NCI-H128 (cell line): ENCODE measurements around the gene EEF1AKMT1.
"Not testable (repeated sequence)": the region's sequence is repeated elsewhere in the genome, so short reads cannot be mapped to it uniquely, and the experiment has no call there.

Experiments used
- DNase-seq: peaks from one replicate; lab custom pipeline; 2025; ENCODE audit not compliant: unreplicated experiment; lab: John Stamatoyannopoulos, UW

The EEF1AKMT1 gene

DNA sequence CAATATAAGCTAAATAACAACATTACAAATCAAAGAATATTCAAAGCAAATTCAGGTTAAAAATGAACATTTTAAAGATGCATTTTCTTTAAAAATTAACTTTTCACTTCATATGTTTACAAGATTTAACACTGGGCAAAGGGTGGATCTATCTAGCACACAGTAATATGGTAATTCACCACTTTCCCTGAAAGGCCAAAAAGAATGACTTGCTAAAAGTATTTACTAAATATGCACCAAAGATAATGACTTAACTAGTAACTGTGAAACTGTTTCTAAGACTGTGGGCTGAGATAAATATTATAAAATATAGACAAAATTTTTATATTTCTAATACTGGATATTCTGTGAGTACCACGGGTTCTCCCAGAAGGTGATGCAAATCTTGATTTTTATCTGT, 4.5 kb upstream of the EEF1AKMT1 start:
- no peak for DNase-seq

DNA sequence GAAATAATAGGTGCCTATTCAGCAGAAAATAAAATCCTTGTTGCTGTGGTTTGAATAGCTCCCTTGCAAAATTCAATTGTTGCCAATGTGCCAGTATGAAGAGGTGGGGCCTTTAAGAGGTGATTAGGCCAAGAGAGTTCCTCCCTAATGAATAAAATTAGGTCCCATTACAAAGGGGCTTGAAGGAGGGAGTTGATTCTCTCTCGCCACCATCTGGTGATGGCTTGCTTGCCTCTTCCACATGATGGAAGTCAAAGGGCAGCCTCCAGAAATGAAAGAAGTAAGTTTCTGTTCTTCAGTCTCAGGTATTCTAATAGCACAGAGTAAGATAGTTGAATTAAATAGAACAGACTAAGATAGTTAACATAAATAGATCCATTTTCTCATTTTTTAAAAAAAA, 3.0 kb upstream of the EEF1AKMT1 start:
- no peak for DNase-seq

DNA sequence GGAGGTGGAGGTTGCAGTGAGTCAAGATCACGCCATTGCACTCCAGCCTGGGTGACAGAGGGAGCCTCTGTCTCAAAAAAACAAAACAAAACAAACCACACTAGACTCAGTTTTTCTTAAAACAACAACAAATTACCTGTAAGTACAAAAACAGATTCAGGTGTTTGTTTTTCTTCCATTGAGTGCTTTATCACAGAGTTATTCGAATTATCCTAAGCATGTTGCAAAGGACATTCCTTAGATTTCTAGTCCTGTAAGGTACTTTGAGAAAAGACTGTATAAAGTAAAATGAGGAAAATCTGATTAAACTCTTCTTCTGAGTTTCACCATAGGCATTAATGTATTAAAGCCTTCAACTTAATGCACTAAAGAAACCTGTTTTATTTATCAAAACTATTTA, 2.2 kb upstream of the EEF1AKMT1 start:
- no peak for DNase-seq

DNA sequence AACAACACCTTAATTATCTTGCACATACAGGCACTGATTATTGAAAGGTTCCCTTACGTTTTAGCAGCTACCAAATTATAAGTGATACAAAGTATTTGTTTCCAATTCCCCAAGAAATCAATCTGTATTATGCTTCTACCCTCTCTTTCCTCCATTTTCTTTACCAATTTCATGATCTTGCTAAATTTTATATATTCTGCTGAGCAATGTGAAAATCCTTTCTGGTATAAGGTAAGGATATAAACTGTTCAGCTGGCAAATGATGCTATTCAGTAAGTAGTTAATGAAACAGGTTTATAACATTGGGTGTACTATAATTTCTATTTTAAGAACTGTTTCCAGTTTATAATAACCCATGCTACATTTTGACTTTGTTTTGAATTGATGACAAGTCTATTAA, 985 bp upstream of the EEF1AKMT1 start:
- no peak for DNase-seq

DNA sequence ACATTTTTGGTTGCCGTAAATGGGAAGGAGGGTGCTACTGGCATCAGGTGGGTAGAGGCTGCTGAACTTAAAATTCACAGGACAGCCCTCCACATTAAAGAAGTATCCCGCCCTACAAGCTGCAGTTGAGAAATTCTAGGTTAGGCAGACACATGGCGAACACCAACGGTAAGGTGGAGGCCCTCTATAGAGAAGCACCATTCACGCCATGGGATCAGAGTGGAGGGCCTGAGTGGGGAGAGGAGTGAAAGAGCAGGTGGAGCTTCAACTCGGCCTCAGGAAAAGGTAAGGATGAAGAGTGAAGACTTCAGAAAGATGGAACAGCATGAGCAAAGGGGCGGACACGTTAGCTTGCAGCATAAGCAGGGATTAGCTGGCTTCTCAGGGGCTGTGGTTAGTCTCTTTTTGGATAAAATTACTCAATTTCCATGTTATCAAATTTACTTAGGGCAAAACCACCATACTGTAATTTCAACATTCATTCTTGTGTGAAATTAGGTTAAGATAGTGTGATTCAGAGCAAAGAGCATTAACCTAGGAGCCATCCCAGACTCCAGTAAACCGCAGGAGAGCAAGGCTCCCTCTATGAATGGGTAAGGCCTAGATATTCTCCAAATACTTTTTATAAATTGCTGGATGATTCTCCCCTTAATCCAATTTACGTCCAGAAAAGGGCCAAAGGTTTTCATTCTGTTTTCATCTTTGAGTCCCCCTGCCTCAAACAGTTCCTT, 1.2 kb downstream of the EEF1AKMT1 start:
- DNase-seq: no peak

DNA sequence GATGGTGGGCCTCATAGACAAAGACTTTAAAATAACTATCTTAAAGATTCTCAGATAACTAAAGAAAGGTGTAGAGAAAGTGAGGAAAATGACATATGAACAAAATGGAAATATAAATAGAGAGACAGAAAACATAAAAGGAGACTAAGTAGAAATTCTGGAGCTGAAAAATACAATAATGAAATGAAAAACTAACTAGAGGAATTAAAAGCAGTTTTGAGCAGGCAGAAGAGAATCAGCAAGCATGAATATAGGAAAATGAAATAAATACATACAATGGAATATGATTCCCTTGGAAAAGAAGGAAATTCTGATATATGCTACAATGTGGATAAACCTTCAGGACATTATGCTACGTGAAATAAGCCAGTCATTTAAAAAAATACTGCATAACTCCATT, 3.9 kb downstream of the EEF1AKMT1 start:
- no peak for DNase-seq

DNA sequence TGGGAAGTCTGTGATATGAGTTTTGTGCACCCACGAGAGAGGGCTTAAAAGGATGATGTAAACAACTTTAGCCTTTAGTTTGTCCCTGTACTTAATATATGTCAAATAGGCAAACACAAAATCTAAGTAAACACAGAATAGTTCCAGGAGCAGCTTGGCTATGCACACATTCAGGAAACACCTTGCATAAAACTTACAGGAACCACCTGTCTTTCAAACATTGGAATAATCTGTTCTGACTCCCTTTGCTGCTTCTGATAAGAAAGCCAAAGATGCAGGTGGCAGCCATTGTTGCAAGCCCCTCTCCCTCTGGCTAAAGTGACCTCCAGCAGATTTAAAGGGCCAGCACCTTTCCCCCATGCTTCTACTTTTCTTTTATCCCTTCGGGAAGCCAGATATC, 4.7 kb downstream of the EEF1AKMT1 start:
- no peak for DNase-seq

DNA sequence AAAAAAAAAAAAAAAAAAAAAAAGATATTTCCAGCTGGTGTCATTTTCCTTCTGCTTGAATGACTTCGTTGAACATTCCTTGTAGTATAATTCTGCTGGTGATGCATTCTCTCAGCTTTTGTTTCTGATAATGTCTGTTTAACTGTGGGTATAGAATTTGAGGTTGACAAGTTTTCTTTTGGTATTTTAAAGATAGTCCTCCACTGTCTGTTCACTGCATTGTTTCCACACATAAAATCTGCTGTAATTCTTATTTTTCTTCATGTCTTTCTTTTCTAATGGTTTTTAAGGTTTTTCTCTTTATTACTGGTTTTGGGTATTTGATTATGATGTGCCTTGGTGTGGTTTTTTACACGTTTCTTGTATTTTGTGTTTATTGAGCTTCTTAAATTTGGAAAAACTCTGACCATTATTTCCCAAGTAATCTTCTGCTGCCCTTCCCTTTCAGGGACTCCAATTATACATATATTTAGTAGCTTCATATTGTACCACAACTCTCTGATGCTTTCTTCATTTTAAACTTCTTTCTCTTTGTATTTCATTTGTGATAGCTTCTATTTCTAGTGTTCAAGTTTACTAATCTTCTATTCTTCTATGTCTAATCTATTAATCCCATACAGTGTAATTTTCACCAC, 6.3 kb downstream of the EEF1AKMT1 start:
- no peak for DNase-seq

DNA sequence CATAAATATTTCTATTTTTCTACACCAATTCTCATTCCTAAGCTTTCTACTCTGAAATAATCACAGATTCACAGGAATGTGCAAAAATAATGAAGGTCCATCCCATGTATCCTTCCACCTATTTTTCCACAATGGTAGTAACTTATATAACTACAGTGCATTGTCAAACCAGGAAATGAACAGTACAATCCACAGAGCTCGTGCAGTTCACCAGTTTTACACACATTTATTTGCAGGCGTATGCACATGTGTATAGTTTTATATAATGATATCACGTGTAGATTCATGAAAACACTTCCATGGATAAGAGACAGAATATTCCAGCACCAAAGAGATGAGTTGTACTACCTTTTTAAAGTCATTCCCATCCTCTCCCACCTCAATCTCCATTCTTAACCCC, 12.9 kb downstream of the EEF1AKMT1 start:
- no peak for DNase-seq

DNA sequence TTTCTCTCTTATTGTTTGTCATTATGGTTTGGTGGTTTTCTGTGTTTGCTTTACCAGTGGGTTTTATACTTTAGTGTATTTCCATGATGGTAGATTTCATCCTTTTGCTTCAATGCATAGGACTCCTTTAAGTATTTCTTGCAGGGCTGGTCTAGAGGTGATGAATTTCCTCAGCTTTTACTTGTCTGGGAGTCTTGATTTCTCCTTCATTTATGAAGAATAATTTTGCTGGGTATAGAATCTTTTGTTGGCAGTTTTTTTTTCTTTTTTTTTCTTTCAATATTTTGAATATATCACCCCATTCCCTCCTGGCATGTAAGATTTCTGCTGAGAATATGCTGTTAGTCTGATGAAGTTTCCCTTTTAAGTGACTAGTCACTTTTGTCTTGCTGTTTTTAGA, 19.8 kb downstream of the EEF1AKMT1 start:
- no peak for DNase-seq

DNA sequence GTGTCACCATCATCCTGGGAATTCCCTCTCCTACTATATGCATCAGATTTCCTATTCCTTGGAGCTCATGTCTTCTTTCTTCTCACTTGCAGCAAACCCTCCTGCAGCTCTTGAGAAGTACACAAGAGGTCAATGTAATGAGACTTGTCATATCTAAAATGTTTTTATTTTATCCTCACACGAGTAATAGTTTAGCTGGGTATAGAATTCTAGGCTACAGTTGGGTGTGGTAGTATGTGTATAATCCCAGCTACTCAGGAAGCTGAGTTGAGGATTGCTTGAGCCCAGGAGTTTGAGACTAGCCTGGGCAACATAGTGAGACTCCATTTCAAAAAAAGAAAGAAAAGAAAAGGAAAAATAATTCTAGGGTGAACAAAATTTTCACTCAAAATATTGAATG, 24.4 kb downstream of the EEF1AKMT1 start:
- no peak for DNase-seq

DNA sequence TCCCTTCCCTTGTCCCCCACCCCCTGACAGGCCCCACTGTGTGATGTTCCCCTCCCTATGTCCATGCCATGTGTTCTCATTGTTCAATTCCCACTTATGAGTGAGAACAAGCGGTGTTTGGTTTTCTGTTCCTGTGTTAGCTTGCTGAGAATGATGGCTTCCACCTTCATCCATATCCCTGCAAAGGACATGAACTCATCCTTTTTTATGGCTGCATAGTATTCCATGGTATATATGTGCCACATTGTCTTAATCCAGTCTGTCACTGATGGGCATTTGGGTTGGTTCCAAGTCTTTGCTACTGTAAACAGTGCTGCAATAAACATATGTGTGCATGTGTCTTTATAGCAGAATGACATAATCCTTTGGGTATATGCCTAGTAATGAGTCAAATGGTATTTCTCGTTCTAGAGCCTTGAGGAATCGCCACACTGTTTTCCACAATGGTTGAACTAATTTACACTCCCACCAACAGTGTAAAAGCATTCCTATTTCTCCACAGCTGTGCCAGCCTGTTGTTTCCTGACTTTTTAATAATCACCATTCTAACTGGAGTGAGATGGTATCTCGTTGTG, 29.8 kb downstream of the EEF1AKMT1 start:
- not testable (repeated sequence) for DNase-seq

DNA sequence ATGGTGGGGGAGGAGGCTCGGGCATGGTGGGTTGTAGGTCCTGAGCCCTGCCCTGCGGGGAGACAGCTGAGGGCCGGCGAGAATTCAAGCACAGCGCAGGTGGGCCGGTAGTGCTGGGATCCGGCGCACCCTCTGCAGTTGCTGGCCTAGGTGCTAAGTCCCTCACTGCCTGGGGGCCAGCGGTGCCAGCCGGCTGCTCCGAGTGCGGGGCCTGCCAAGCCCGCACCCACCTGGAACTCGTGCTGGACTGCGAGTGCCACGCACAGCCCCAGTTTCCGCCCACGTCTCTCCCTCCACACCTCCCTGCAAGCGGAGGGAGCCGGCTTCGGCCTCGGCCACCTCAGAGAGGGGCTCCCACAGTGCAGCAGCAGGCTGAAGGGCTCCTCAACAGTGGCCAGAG, 33.7 kb downstream of the EEF1AKMT1 start:
- DNase-seq: no peak

DNA sequence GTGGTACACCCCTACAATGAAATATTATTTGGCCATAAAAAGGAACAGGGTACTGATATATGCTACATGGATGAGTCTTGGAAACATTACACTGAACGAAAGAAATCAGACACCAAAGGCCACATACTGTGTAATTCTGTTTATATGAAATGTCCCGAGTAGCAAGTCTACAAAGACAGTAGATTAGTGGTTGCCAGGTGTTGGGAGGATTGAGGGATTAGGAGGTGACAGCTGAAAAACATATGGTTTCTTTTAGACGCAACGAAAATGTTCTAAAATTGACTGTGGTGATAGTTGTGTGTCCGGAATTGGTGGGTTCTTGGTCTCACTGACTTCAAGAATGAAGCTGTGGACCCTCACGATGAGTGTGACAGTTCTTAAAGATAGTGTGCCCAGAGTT, 35.1 kb downstream of the EEF1AKMT1 start:
- no peak for DNase-seq

DNA sequence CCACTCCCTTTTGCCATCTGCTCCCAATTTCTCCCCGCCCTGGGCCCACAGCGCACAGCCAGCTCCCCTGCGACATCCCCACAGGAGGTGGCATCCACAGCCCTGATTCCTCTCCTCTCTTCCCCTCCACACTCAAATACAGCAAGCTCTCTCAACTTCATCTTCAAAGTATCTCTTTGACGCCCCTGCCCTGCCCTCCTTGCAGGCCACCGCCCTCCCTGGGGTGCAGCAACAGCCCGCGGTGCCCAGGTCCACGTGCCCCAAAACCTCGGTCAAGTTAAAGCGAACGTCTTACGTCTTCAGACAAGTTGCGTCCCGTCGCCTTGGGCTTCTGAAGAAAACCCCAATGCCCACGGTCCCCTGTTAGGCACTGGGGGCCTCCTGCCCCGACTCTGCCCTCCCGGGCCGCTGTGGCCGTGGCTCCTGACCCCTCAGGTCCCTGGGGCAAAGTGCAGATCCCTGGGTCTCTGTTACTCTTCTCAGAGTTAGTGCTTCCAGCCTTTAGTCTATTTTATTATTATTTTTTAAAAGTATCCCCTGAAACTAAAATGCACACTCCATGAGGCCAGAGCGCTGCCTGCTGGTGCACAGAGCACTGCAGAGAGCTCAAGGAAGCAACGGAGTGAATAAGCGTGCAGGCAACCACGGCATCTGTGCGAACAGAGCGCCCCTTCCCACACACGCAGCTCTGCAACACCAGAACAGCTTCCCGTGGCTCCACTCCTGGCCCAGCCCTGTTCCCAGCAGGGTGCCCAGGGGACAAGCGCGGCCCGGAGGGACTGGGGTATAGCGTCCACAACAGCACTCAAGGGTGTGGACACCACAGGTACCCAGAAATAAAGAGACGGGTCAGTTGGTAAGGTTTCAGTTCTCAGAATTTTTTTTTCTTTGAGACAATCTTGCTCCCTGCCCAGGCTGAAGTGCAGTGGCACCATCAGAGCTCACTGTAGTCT, 43.9 kb downstream of the EEF1AKMT1 start:
- DNase-seq: no peak

DNA sequence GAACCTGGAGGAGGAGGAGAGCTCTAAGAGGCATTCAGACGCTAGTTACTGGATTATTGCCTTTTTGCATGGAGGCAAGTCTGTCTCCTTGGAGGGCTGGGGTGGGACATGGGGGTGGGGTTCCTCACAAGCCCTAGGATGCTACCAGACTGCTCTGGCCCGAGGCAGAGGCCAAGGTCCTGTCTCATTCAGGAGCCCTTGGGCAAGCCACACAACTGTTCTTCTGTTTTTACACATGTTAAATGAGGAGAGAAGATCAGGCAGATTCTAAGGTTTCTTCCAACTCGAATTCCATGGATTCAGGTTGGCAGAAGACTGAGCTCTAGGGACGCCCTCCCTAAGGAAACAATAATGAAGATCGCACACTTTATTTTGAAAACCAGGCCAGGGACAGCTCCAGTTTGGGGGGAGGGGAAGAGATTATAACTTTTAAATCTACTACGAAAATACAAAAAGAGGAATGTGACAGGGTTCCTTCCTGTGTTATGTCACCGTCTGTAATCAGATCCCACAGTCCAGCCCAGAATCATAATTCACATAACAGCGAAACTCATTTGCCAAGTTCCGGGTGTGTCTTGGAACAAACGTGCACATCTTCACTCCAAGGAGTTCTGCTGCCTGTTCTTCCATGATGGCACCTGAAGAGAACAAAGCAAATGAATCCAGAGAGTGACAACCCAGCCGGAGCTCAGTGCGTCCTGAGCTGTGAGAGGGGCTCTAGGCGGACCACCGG, 45.0 kb downstream of the EEF1AKMT1 start:
- DNase-seq: no peak

DNA sequence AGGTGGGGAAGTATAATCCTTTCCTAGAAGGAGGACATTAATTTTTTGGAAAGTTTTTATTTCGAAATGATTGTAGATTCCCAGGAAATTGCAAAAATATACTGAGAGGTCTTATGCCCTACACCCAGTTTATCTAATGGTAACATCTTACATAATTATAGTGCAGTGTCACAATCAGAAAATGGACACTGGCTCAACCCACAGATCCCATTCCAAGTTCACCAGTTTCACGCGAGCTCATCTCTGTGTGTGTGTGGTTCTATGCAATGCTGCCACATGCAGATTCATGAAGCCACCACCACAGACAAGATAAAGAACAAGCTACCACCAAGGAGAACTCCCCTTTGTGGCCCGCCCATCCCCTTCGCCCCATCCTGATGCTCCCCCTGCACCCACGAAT, 45.9 kb downstream of the EEF1AKMT1 start:
- no peak for DNase-seq

DNA sequence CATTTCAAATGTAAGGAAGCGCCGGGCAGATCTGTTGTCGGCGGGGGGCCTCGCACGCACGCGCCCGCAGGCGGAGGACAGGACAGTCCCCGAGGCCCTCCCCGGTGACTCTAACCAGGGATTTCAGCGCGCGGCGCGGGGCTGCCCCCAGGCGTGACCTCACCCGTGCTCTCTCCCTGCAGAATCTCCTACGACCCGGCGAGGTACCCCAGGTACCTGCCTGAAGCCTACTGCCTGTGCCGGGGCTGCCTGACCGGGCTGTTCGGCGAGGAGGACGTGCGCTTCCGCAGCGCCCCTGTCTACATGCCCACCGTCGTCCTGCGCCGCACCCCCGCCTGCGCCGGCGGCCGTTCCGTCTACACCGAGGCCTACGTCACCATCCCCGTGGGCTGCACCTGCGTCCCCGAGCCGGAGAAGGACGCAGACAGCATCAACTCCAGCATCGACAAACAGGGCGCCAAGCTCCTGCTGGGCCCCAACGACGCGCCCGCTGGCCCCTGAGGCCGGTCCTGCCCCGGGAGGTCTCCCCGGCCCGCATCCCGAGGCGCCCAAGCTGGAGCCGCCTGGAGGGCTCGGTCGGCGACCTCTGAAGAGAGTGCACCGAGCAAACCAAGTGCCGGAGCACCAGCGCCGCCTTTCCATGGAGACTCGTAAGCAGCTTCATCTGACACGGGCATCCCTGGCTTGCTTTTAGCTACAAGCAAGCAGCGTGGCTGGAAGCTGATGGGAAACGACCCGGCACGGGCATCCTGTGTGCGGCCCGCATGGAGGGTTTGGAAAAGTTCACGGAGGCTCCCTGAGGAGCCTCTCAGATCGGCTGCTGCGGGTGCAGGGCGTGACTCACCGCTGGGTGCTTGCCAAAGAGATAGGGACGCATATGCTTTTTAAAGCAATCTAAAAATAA, 52.1 kb downstream of the EEF1AKMT1 start:
- DNase-seq: peak; percentile 44

DNA sequence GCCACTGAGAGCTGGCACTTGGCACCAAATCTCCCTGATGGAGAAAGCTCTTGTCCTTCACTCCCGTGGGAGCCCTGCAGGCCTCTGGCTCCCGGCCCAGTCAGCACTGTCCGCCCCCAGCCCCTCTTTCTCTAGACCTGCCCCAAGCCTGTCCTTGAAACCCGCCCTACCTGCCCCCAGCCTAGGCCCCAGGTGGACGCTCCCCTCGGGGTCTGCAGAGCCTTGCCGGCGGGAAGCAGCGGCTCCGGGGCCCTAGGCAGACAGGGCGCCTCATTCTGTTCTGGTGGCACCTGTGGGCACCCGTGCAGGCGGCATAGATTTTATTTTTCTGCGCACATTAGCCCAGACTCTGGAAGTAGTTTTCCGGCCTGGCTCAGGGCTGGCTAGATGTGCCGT, 52.7 kb downstream of the EEF1AKMT1 start:
- no peak for DNase-seq

DNA sequence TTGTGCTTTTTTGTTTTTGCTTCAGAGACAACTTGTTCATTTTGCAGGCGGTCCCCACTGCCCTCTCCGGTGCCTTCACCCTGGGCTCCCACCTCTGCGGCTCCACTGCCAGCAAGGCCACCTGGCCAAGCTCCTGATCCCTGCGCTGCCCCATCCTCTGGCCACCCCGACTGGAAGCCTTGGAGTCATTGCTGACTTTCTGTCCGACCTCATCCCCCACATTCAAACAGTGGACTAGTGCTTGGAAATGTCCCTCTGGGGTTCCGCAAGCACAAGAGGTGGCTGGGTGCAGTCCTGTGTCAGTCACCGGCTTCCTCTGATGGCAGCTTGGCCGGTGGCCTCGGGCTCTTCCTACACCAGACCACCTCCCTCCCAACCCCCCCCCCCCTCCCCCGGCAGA, 53.3 kb downstream of the EEF1AKMT1 start:
- DNase-seq: no peak
